Fibroblast of villous mesenchyme (primary cell): ENCODE data around the gene THTPA. TPM values are rescaled to one million over a fixed set of nuclear protein-coding genes. Genes with fewer than 3 reads are reported as not detected.

ENCODE experiments used
- DNase-seq: peaks from one replicate; pipeline ENCODE4 v3.0.0-alpha.2; 2010; ENCODE audit warnings: low read depth
- H3K4me3 ChIP-seq: 2 replicates; pipeline ENCODE4 v1.5.1; 2011; ENCODE audit warnings: low read depth, mild to moderate bottlenecking, low read length
- total RNA-seq: library from RNA; depleted of rRNA; stranded (reverse); fragments of >200 nt; gene quantifications from 2 replicates; pipeline ENCODE4 v1.2.3, GENCODE V29; 2012
- TF ChIP-seq, protein P1 (sequence below): IDR thresholded peaks from 2 replicates; pipeline ENCODE4 v1.5.1; 2012; ENCODE audit warnings: low read depth, mild to moderate bottlenecking, low read length; ENCODE audit not compliant: insufficient read depth

Gene THTPA
- total RNA-seq, 1 donor = 15.5 TPM

DNA sequence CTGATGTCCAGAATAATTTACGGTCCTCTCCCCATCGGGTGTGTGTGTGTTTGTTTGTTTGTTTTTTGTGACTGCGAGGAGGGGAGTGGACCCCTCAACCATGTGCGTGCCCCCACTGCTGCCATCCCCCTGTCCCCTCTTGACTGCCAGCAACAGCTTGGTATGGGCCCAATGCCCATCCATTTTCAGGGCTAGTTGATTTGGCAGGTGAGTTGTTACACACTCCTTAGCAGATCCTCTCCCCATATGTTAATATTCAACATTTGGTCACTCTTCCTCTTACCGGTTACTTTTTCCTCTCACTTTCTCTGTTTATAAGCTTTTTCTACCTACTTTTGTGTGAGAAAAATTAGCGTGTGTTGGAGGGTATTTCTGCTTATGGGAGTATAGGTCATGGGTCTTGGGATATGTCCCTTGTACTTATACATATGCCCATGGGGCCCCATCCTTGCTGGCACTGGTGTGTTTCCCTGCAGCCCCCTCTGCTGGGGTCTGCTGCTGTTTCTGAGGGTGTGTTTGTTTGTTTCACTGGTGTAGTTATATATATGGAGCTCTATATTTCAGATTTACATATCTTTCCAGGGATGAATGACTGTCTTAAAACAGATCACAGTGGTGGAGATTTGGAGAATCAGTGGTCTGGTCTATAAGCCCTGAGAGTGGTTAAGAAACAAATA lies 38.3 kb upstream of the THTPA start:
- no peak for DNase-seq
- TF ChIP-seq, protein P1, sequence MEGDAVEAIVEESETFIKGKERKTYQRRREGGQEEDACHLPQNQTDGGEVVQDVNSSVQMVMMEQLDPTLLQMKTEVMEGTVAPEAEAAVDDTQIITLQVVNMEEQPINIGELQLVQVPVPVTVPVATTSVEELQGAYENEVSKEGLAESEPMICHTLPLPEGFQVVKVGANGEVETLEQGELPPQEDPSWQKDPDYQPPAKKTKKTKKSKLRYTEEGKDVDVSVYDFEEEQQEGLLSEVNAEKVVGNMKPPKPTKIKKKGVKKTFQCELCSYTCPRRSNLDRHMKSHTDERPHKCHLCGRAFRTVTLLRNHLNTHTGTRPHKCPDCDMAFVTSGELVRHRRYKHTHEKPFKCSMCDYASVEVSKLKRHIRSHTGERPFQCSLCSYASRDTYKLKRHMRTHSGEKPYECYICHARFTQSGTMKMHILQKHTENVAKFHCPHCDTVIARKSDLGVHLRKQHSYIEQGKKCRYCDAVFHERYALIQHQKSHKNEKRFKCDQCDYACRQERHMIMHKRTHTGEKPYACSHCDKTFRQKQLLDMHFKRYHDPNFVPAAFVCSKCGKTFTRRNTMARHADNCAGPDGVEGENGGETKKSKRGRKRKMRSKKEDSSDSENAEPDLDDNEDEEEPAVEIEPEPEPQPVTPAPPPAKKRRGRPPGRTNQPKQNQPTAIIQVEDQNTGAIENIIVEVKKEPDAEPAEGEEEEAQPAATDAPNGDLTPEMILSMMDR = no peak
- H3K4me3 ChIP-seq = no peak overlapping the region

DNA sequence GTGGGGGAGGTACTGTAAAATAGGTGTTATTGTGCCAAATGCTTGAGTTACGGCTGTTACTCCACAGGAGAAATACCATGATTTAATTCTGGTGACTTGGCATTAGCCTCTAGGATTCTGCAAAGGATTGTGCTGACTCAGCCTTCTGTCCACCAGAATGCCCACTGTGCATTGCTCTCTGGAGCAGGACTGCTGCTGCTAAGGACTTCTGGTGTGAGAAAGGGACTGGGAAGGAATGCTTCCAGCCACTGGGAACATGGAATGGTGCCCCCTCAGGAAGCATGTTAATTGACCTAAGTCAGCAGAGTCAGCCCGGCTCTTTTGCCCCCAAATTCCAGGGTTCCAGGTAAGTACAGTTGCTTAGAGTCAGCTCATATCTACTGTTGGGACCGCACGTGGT lies 37.4 kb upstream of the THTPA start:
- DNase-seq = no peak
- TF ChIP-seq, protein P1 = no peak

GRCh38 chr14:23520899-23521533 lies 35.1 kb upstream of the THTPA start:
- H3K4me3 ChIP-seq = no peak overlapping the region
- TF ChIP-seq, protein P1 = no peak
- DNase-seq = no peak

More for the DNA sequence above, 37.4 kb upstream of the THTPA start:
- no peak overlapping the region for H3K4me3 ChIP-seq

GRCh38 chr14:23521785-23522640 lies 34.1 kb upstream of the THTPA start:
- TF ChIP-seq, protein P1 = no peak
- no peak for DNase-seq
- H3K4me3 ChIP-seq = no peak overlapping the region

GRCh38 chr14:23522643-23523198 lies 33.4 kb upstream of the THTPA start:
- DNase-seq = no peak
- no peak overlapping the region for H3K4me3 ChIP-seq
- TF ChIP-seq, protein P1 = no peak

- no peak overlapping the region for H3K4me3 ChIP-seq
- no peak for DNase-seq
- TF ChIP-seq, protein P1 = no peak
Observed at GRCh38 chr14:23523229-23524016, 32.6 kb upstream of the THTPA start.
